Loucy (cell line): Measurements from ENCODE around the gene PHACTR2.
"Not testable (repeated sequence)": the region's sequence is repeated elsewhere in the genome, so short reads cannot be mapped to it uniquely, and the experiment has no call there.

Experiments
- H2AFZ ChIP-seq: fragments of 200-600 bp; sonication (generic); 2 replicates; pipeline ENCODE4 v1.6.0; 2016; ENCODE audit warnings: antibody characterized with exemption, mild to moderate bottlenecking, low read length, moderate library complexity
- H3F3A ChIP-seq: fragments of 200-600 bp; 2 replicates; pipeline ENCODE4 v1.6.0; 2016; ENCODE audit warnings: antibody characterized with exemption, low read depth, mild to moderate bottlenecking
- H3K27me3 ChIP-seq: fragments of 200-600 bp; sonication (generic); 2 replicates; pipeline ENCODE4 v1.6.1; 2014; ENCODE audit warnings: low read length, mild to moderate bottlenecking; ENCODE audit not compliant: insufficient read depth, poor library complexity, severe bottlenecking
- H3K36me3 ChIP-seq: fragments of 200-600 bp; sonication (generic); 2 replicates; pipeline ENCODE4 v1.6.1; 2016; ENCODE audit warnings: low read length; ENCODE audit not compliant: insufficient read depth
- H3K4me1 ChIP-seq: fragments of 200-600 bp; sonication (generic); 2 replicates; pipeline ENCODE4 v1.5.1; 2014; ENCODE audit warnings: low read length, mild to moderate bottlenecking; ENCODE audit not compliant: insufficient read depth, poor library complexity, severe bottlenecking
- H3K4me2 ChIP-seq: fragments of 200-600 bp; sonication (generic); 2 replicates; pipeline ENCODE4 v1.6.0; 2014; ENCODE audit warnings: antibody characterized with exemption, low read length, low read depth, mild to moderate bottlenecking; ENCODE audit not compliant: poor library complexity, severe bottlenecking
- H3K4me3 ChIP-seq: fragments of 200-600 bp; sonication (generic); 2 replicates; pipeline ENCODE4 v1.5.1; 2014; ENCODE audit warnings: low read length, mild to moderate bottlenecking, mixed read lengths; ENCODE audit not compliant: poor library complexity, severe bottlenecking
- H3K79me2 ChIP-seq: fragments of 200-600 bp; sonication (generic); 2 replicates; pipeline ENCODE4 v1.6.1; 2014; ENCODE audit warnings: low read length; ENCODE audit not compliant: insufficient read depth
- H3K9ac ChIP-seq: fragments of 200-600 bp; sonication (generic); 2 replicates; pipeline ENCODE4 v1.6.0; 2014; ENCODE audit warnings: mild to moderate bottlenecking, low read depth, low read length, moderate library complexity; ENCODE audit not compliant: poor library complexity, severe bottlenecking
- H3K9me2 ChIP-seq: fragments of 200-600 bp; sonication (generic); replicated peaks from 2 replicates; pipeline ENCODE4 v1.6.1; 2016; ENCODE audit warnings: low read depth, low read length, mixed read lengths
- H3K9me3 ChIP-seq: fragments of 200-600 bp; sonication (generic); 2 replicates; pipeline ENCODE4 v1.6.1; 2014; ENCODE audit warnings: mild to moderate bottlenecking, antibody characterized with exemption, low read length, low read depth; ENCODE audit not compliant: insufficient read depth
- H4K20me1 ChIP-seq: fragments of 200-600 bp; sonication (generic); 2 replicates; pipeline ENCODE4 v1.6.0; 2014; ENCODE audit warnings: antibody characterized with exemption, low read length, mild to moderate bottlenecking; ENCODE audit not compliant: insufficient read depth, poor library complexity, severe bottlenecking
- CTCF ChIP-seq: fragments of 200-600 bp; sonication (generic); conservative IDR thresholded peaks from 2 replicates; pipeline ENCODE4 v1.5.1; 2014; ENCODE audit warnings: mild to moderate bottlenecking, antibody characterized with exemption, low read length
- EZH2phosphoT487 ChIP-seq: fragments of 200-600 bp; IDR thresholded peaks from 2 replicates; pipeline ENCODE4 v1.6.1; 2018; ENCODE audit warnings: antibody characterized with exemption, mild to moderate bottlenecking, moderate library complexity, borderline replicate concordance

The PHACTR2 gene

GRCh38 chr6:143642403-143642802 lies 35.4 kb upstream of the PHACTR2 start:
- no peaks in the 10 kb centered on the region for H3K27me3 ChIP-seq
- no peaks in the 10 kb centered on the region for H3K79me2 ChIP-seq
- no peaks in the 10 kb centered on the region for H3F3A ChIP-seq
- H3K4me2 ChIP-seq, result no peak overlapping the region
- TF ChIP-seq CTCF, result no peak
- TF ChIP-seq EZH2phosphoT487, result no peak
- H3K4me1 ChIP-seq, result peaks cover 2% of the 10 kb centered on the region
- H3K9ac ChIP-seq, result no peak overlapping the region
- H3K9me2 ChIP-seq, result no peaks in the 10 kb centered on the region
- no peaks in the 10 kb centered on the region for H4K20me1 ChIP-seq
- H3K4me3 ChIP-seq, result no peak overlapping the region
- H2AFZ ChIP-seq, result no peak overlapping the region
- H3K36me3 ChIP-seq, result no peaks in the 10 kb centered on the region
- H3K9me3 ChIP-seq, result no peaks in the 10 kb centered on the region

- H3K9me2 ChIP-seq, result no peaks in the 10 kb centered on the region
- H3K36me3 ChIP-seq, result no peaks in the 10 kb centered on the region
- no peaks in the 10 kb centered on the region for H3K27me3 ChIP-seq
- H3K9me3 ChIP-seq, result no peaks in the 10 kb centered on the region
- H3K4me2 ChIP-seq, result no peak overlapping the region
- no peaks in the 10 kb centered on the region for H3K79me2 ChIP-seq
- H3K9ac ChIP-seq, result no peak overlapping the region
- no peaks in the 10 kb centered on the region for H3K4me1 ChIP-seq
- H4K20me1 ChIP-seq, result no peaks in the 10 kb centered on the region
- H3F3A ChIP-seq, result no peaks in the 10 kb centered on the region
- H3K4me3 ChIP-seq, result no peak overlapping the region
- H2AFZ ChIP-seq, result no peak overlapping the region
- no peak for TF ChIP-seq EZH2phosphoT487
- no peak for TF ChIP-seq CTCF
Measured at GRCh38 chr6:143647191-143647590, 30.6 kb upstream of the PHACTR2 start.

GRCh38 chr6:143647732-143648131 lies 30.0 kb upstream of the PHACTR2 start:
- no peaks in the 10 kb centered on the region for H3K4me1 ChIP-seq
- H3K27me3 ChIP-seq, result no peaks in the 10 kb centered on the region
- H3K9me3 ChIP-seq, result no peaks in the 10 kb centered on the region
- H3K9ac ChIP-seq, result no peak overlapping the region
- no peaks in the 10 kb centered on the region for H3K9me2 ChIP-seq
- H3K4me2 ChIP-seq, result no peak overlapping the region
- no peak for TF ChIP-seq CTCF
- TF ChIP-seq EZH2phosphoT487, result no peak
- no peak overlapping the region for H3K4me3 ChIP-seq
- H3K79me2 ChIP-seq, result no peaks in the 10 kb centered on the region
- H2AFZ ChIP-seq, result no peak overlapping the region
- H3K36me3 ChIP-seq, result no peaks in the 10 kb centered on the region
- H4K20me1 ChIP-seq, result no peaks in the 10 kb centered on the region
- H3F3A ChIP-seq, result no peaks in the 10 kb centered on the region

- H3K4me1 ChIP-seq, H2AFZ ChIP-seq, H3K27me3 ChIP-seq, H3K9ac ChIP-seq, H3K36me3 ChIP-seq, H3K4me3 ChIP-seq, H3F3A ChIP-seq, H3K9me3 ChIP-seq, H3K9me2 ChIP-seq, H3K4me2 ChIP-seq, H4K20me1 ChIP-seq, H3K79me2 ChIP-seq: not testable (repeated sequence)
Measured at GRCh38 chr6:143649319-143649718, 28.4 kb upstream of the PHACTR2 start.

- not testable (repeated sequence) for H3K9me3 ChIP-seq, H4K20me1 ChIP-seq, H3K36me3 ChIP-seq, H3K79me2 ChIP-seq, H3K4me1 ChIP-seq, H2AFZ ChIP-seq, H3K9ac ChIP-seq, H3K4me3 ChIP-seq, H3F3A ChIP-seq, H3K4me2 ChIP-seq, H3K9me2 ChIP-seq, H3K27me3 ChIP-seq
Measured at GRCh38 chr6:143651328-143651727, 26.4 kb upstream of the PHACTR2 start.
